ENCODE measurements around the gene KLHDC1. TPM values are rescaled to one million over a fixed set of nuclear protein-coding genes. Genes with fewer than 3 reads are reported as not detected.

Gene KLHDC1
- total RNA-seq, 1 experiment from 2014 or later, result 0.98 TPM

DNA sequence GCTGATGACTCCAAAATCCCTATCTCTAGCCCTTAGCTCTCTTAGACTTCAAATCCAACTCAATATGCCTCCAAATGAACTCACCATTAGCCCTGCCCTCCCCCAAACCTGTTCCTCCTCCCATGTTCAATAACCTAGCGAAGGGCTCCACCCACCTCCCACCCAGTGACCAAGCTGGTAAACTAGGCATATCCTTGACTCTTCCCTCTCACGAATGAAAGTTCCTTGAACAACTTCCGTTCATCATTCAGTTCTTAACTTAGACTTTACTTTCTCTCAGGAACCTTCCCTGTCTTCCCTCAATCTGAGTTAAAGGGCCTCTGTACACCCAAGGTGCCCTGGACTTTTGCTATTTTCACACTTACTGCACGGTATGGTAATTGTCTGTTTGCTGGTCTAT is 1.9 kb upstream of the KLHDC1 start:
- Histone ChIP-seq H3K36me3 (ENCODE audit: control insufficient read depth in 1 of 2, insufficient read depth in 2 of 2, low read length in 2 of 2) (peaks cover 0 to 3% of the 10 kb centered on the region in 2 experiments; a peak in 1 of 4 replicates), H2AFZ (ENCODE audit: low read depth, low read length, poor library complexity, severe bottlenecking) (peak overlapping the region; percentile 40), H3K27me3 (ENCODE audit: insufficient read depth, low read length) (no peaks in the 10 kb centered on the region), H3K9me3 (ENCODE audit: control insufficient read depth in 1 of 2, insufficient read depth in 1 of 2, low read depth in 1 of 2, low read length in 2 of 2) (no peaks in the 10 kb centered on the region), H3K27ac (ENCODE audit: low read depth, low read length) (no peak overlapping the region), H4K20me1 (ENCODE audit: insufficient read depth) (no peaks in the 10 kb centered on the region), H3K4me2 (ENCODE audit: low read length) (peak overlapping the region; percentile 20; the same call in 1 of the 2 replicates), H3K9me2 (ENCODE audit: insufficient read depth) (no peaks in the 10 kb centered on the region), H3K9ac (ENCODE audit: low read length) (no peak overlapping the region), H3K79me2 (ENCODE audit: insufficient read depth, low read length) (peaks cover 17% of the 10 kb centered on the region), H3K4me3 (replicated peaks in 1 of 2; ENCODE audit: low read depth in 1 of 2, low read length in 2 of 2) (no peak overlapping the region), H3K4me1 (ENCODE audit: control insufficient read depth in 1 of 2, insufficient read depth in 2 of 2, low read length in 2 of 2) (peaks cover 10 to 47% of the 10 kb centered on the region in 2 experiments)
- DNase-seq (ENCODE audit: low read depth, low spot score) (no peak), ATAC-seq (no peak)
- no peak for TF ChIP-seq TCF7L2 (IDR thresholded peaks at IDR 0.05; ENCODE audit: borderline replicate concordance, extremely low read depth, insufficient read depth, insufficient read length)
- TF ChIP-seq FOSL1 (IDR thresholded peaks at IDR 0.05; ENCODE audit: low read depth), result no peak
- TF ChIP-seq POLR2AphosphoS5 (IDR thresholded peaks at IDR 0.05; ENCODE audit: low read depth, low read length), result no peak
- TF ChIP-seq, protein P1, sequence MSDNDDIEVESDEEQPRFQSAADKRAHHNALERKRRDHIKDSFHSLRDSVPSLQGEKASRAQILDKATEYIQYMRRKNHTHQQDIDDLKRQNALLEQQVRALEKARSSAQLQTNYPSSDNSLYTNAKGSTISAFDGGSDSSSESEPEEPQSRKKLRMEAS (IDR thresholded peaks at IDR 0.05), result no peak
- TF ChIP-seq ZNF274 (IDR thresholded peaks at IDR 0.05; ENCODE audit: low read depth, low read length), result no peak
- TF ChIP-seq JUND (IDR thresholded peaks at IDR 0.05), result no peak
- TF ChIP-seq ZBTB33 (IDR thresholded peaks at IDR 0.05; ENCODE audit: extremely low read depth, insufficient replicate concordance, low read length), result no peak
- no peak for TF ChIP-seq EZH2 (IDR thresholded peaks at IDR 0.05)
- ChIA-PET RAD21 (ENCODE audit: low non-redundant PET in 1 of 2, low total read pairs in 2 of 2, uncharacterized antibody in 2 of 2, unreplicated experiment in 2 of 2) (no interaction called here), CTCF (no interaction called here), POLR2A (interaction anchor here (1.0 kb wide), 1 partner anchor 77 kb away, joined by 3 read pairs; the partner anchor contains the start of gene KLHDC2)
- no TSS peak for BruUV-seq (replicated peaks)
- intact Hi-C loops (cut with micrococcal nuclease), result no loop called here

All from HCT116 (cell line).